Measurements from ENCODE around the gene FBXW10B.
"Not testable (repeated sequence)": the region's sequence is repeated elsewhere in the genome, so short reads cannot be mapped to it uniquely, and the experiment has no call there.

DNA sequence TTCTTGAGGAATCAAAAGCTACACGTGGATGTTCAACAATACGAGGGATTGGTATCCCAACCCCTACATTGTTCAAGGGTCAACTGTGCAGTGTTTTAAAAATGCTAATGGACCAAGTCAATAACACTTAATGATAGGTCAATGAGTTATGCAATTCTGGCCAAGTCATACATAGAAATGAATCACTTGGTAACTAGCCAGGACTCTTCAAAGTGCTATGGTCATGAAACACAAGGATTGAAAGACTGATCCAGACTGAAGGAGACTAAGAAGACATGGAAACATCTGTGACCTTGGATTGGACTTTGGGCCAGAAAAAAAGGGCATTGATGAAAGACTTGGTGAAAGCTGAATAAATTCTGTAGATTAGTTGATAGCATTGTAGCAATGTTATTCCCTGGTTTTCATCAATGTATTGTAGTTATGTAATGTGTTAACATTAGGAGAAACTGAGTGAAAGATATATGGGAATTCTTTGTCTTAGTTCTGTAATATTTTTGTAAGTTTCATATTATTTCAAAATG, 11.5 kb upstream of the FBXW10B start:
- not testable (repeated sequence) for TF ChIP-seq CTCF (IDR thresholded peaks at IDR 0.05); POLR2AphosphoS5 (IDR thresholded peaks at IDR 0.05; ENCODE audit: insufficient read depth in 1 of 2, low read depth in 1 of 2); POLR2A (IDR thresholded peaks at IDR 0.05)

Measured in vagina (tissue), 2 donors.